ENCODE results near the gene RPL22.

RPL22 gene

DNA sequence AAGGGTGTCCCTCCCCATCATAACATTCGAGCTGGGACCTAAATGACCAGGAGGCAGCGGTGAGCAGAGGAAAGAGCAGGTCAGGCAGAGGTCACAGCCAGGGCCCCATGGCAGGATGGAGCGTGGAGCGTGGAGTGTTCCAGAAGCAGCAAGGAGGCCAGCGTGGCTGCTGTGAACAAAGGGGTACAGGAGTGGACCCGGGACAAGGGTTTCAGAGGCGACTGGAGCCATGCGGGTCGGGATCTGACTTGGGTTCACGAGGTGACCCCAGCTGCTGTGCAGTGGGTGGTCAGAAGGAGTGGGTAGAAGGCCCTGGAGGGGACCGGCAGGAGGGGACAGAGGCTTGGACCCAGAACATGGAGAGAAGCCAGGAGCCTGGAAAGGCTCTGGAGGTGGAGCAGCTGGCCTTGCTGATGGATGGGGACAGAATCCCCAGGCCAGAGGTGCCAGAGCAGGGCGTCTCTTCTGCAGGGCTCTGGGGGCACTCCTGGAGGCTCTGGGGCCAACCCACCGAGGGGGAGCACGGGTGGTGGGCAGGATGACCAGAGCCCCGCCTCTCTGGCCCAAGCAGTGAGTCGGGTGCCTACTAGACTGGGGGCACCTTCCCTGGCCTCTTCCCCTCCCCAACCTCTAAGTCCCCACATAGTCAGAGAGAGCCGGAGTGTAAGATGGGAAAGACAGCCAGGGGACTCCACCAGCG lies 21.6 kb downstream of the RPL22 start:
- DNase-seq (ENCODE audit: extremely low spot score, insufficient read length, low read depth) (no peak), FAIRE-seq (no peak)

DNA sequence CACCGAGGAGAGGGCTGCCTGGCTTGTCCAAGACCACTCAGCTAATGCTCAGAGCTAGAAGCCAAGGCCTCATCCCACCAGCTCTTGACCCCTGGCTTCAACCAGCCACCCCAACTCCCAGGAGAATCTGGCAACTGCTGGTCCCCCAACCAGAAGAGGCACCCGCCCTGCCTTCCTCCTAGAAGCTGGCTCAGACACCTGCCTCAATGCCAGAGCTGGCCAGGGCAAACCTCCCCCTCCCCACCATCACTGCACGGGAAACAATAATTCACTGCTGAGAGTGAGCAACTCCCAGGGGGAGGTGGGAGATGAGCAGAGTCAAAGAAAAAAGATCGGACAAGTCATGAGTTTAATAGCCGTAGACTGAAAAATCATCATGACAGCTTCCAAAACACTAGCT lies 22.6 kb downstream of the RPL22 start:
- FAIRE-seq = no peak
- DNase-seq (ENCODE audit: extremely low spot score, insufficient read length, low read depth) = no peak

DNA sequence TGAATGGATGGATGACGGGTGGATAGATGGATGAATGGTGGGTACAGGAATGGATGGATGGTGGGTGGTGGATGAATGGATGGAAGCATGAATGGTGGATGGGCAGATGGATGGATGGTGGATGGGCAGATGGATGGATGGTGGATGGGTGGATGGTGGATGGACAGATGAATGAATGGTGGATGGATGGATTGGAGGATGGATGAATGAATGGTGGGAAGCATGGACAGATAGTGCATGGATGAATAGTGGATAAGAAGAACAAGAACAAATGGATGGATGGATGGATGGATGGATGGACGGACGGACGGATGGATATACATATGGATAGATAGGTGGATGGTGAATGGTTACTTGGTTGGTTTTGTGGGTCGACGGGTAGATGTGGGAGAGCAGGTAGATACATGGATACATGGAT lies 24.0 kb downstream of the RPL22 start:
- FAIRE-seq = no peak

DNA sequence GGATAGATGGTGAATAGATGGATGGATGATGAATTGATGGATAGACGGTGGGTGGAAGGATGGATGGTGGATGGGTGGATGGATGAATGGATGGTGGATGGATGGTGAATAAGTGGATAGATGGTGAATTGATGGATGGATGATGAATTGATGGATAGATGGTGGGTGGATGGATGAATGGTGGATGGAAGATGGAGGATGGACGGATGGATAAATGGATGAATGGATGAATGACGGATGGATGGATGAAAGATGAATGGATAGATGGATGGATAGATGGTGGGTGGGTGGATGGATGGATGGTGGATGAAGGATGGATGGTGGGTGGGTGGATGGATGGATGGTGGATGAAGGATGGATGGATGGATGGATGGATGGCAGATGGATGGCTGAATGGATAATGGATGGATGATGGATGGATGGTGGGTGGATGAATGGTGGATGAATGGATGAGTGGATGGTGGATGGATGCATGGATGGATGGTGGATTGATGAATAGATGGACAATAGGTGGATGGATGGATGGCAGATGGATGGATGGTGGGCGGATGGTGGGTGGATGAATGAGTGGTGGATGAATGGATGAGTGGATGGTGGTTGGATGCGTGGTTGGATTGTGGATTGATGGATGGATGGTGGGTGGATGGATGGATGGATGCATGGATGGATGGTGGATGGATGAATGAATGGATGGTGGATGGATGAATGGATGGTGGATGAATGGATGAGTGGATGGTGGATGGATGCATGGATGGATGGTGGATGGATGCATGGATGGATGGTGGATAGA lies 24.6 kb downstream of the RPL22 start:
- FAIRE-seq (no peak), DNase-seq (ENCODE audit: extremely low spot score, insufficient read length, low read depth) (no peak)

More for the DNA sequence above, 24.0 kb downstream of the RPL22 start:
- DNase-seq (ENCODE audit: extremely low spot score, insufficient read length, low read depth) = no peak

DNA sequence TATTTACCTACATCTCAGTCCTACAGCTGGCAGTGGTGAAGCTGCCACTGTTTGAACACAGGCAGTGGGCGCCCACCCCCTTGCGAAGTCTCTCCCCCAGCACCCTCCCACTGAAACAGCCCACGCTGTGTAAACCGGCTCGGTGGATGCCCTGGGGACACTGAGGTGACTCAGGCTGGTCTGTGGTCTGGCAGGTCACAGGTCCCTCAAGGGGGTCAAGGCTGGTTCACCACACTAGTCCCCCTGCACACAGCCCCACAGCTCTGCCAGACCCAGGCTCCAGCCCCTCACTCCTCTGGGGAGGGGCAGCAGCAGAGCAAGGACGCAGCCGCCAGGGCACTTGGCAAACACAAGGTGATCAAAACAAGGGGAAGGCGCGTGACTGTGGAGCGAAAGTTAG lies 26.8 kb downstream of the RPL22 start:
- FAIRE-seq = no peak
- no peak for DNase-seq (ENCODE audit: extremely low spot score, insufficient read length, low read depth)

DNA sequence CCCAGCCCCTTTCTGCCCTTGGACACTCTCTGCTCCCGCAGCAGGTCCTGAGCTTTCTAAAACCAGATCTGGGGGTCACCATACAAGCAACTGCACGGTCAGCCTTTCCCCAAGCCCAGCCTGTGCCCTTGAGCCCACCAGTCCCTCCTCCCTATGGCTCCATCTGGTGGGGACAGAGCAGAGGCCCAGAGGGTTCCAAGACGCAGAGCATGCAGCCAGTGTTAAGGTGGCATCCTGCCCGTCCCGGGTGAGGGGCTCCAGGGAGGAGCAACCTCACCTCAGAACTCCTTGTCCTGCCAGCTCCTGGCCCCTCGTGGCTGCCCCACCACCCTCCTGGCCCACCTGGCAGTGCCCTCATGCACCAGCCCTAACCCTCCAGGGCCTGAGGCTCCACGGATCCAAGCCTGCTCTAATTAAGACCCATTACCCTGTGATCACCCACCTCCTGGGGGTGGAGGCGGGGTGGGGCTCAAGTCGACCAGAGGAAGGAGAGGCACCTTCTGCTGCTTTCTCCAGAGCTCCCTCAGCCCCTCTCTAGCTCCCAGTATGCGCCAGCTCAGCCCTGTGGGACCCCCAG lies 27.8 kb downstream of the RPL22 start:
- FAIRE-seq (no peak), DNase-seq (ENCODE audit: extremely low spot score, insufficient read length, low read depth) (no peak)

DNA sequence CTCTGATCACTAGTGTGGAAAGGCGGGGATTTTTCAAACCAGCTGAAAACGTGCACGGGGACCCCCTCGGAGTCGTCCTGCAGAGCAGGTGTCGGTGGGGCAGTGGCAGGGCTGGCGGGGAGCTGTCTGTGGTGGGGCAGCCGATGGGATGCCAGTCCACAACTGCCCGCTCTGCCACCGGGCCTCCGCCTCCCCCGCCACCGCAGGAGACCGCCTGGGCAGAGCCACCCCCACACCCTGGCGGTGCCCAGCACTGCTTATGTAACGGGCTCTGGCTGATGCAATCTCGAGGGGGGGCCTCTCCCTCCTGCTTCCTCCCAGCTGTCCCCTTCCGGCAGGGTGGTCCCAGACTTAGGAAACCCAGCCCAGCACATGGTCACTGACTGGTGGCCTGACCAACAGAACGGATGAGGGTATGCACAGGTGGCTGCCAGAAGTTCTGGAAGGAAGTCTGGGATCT lies 28.6 kb downstream of the RPL22 start:
- DNase-seq (ENCODE audit: extremely low spot score, insufficient read length, low read depth) (no peak), FAIRE-seq (no peak)

DNA sequence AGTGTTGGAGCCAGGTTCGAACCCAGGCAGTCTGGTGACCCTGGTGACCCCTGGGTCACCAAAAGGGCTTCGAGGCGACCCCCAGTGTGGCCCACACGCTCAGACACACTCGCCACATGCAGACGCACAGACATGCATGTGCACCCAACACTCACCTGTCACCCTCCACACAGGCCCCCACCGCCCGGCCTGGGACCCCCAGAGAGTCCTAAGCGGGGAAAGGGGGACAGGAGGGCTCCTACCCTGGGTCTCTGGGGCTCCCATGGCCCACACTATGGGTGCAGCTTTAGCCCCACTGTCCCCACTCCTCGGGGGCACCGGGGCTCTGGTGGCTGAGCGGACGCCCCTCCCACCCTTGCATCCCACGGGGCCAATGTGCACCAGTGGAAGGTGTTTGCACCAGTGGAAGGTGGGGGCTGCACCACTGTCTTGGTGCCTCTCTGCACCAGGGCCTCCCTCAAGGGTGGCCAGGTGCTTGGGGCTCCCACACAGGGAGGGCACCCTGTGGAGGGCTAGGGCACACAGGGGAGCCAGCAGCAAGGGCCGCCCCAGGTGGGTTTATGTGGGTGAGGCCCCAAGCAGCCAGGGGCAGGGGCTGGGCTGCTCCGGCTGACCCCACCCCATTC lies 29.2 kb downstream of the RPL22 start:
- no peak for FAIRE-seq
- DNase-seq (ENCODE audit: extremely low spot score, insufficient read length, low read depth) = no peak

DNA sequence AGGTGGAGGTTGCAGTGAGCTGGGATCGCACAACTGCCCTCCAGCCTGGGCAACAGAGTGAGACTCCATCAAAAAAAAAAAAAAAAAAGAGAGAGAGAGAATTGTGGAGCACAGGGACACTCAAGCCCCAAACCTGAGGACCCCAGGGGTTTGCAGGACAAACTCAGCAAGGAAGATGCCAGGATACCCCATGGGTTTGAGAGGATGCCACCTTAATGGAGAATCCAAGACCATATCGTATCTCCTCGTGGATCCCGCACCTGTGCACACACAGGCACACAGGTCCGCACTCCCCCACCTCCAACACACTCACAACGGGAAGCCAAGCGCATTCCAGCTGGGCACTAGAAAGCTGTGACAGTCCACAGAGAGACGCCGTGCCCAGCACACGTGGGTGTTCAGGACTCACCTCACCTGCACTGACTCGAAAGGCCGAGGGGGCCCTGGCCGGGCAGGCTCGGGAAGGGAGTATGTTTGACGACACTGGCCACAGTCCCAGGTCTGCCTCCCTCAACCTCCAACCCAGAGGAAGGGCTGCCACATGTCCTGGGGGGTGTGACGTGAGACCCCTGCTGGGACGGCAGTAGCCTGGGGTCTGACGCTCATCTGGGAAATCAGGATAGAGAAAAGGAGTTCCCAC lies 30.3 kb downstream of the RPL22 start:
- FAIRE-seq (no peak), DNase-seq (ENCODE audit: extremely low spot score, insufficient read length, low read depth) (no peak)

DNA sequence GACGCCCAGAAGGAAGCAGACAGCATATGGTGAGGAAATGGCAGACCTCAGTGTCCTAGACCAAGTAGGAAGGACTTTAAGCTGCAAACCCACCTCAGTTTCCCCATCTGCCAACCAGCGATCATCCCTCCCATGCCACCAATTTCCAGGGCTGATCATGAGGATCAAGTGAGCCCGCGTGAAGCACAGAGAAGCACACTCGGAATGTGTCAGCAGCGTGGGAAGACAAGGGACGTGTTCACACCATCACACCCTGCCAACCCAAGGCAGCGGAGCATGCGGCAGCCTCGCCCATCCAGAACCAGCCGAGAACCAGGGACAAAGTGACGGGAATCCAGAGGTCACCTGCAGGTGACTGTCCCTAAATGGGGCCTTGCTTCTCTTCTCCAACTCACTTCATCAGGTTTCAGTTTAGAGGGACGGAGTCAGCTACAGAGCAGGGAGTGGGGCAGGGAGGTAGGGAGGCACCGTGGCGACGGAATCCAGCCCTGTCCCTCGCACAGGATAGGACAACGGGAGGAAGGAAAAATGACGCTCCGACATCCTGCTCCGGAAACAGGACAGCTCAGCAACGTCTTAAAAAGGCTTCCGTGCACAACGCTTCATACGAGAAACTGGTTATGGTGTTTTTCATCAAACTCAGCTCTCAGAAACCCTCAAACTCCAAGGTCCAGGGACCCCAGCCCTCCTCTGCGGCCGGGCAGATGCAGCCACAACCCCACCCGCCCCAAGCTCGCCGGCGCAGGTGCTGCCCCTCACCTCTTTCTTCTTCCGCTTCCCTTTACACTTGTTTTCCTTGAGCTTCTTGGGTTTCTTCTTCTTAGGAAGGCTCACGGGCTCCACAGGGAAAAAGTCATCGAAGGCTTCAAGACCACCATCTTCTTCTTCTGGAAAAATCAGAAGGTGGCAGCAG lies 31.7 kb downstream of the RPL22 start:
- FAIRE-seq = no peak
- no peak for DNase-seq (ENCODE audit: extremely low spot score, insufficient read length, low read depth)

DNA sequence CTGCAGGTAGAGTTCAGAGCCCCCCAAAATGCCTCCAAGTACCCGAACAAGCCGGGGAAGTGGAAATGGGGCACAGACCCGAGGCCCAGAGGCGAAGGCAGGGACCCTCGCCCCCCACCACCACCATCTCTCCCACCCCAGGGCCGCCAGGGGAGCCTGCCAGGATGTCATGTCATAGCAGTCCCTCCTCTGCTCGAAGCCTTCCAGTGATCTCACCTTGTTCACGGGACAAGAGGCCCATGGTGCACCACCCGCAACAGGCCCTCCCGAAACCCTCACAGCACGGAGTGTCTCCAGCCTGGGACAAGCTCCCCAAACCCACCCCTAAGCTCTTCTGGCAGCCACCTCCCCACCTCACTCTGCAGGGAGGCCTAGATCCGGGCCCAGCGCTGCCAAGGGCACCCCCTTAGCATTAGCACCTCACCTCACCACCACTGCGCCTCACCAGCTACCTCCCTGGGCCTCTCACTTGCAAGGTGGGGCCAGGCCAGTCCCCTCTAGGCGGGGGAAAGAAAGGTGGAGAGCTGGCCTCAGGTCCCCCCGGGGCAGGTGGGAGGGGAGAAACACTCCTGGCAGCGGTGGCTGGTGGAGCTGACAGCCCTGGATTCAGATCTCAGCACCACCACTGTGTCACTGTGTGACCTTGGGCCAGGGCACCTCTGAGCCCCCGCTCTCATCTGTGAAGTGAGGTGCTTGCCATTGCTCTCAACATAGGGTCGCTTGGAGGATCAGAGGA lies 32.6 kb downstream of the RPL22 start:
- DNase-seq (ENCODE audit: extremely low spot score, insufficient read length, low read depth) (no peak), FAIRE-seq (no peak)

DNA sequence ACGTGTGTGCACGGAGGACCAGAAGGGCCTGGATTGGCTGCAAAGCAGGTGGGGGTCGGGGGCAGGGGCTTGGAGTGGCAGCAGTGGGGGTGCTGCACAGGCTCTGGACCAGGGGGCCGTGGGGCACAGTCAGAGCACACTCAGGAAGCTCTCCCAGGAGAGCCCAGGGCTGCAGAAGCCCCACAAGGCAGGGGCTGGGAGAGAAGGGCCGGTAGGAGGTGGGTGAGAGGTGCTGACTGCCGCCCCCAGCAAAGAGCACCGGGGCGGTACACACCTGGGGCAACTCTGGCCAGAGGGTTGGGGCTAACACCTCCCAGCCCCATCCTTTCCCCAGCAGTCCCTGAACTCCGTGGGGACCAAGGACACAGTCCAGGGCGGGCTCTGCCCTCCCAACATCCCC lies 33.2 kb downstream of the RPL22 start:
- DNase-seq (ENCODE audit: extremely low spot score, insufficient read length, low read depth) = no peak
- FAIRE-seq = no peak

DNA sequence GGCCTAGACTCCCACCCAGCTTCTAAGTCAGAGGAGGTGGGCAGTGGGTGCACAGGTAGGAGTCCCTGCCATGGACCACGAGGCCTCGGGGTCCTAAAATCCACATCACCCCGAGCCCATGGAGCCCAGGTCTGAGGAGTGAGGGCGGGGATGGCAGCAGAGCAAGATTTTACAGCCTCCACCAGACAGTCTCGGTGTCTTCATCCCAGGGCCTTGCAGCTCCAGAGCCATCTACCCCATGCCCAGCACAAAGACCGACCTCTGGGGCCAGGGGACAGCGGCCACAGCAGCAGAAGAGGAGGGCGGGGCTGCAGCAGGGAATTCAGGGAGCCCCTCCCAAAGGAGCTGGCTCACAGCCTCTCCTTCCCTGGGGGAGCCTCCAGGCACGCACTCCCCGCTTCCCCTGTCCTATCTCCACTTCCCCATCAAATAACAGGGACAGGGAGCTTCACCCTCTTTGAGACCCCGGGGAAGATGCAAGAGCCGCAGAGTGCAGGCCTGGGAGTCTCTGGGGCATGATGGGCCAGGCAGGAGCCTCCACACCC lies 33.9 kb downstream of the RPL22 start:
- DNase-seq (ENCODE audit: extremely low spot score, insufficient read length, low read depth) (no peak), FAIRE-seq (no peak)

DNA sequence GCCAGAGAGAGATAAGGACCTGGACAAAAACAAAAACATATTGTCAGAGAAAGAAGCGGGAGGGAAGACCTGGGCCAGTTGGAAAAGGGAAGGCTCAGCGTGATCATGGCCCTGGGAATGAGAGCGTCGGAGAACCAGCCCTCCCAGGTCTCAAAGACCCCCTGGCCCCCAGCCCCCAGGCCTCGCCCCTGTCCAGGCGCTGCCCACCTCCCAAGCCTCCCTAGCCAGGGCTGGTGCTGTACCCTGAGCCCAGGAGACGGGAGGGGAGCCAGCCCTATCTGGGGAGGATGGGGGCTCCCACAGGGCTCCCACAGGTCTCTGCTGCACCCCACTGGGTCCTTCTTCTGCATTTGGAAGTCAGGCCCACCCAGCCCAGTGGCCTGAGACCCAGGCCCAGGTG lies 34.4 kb downstream of the RPL22 start:
- FAIRE-seq (no peak), DNase-seq (ENCODE audit: extremely low spot score, insufficient read length, low read depth) (no peak)

DNA sequence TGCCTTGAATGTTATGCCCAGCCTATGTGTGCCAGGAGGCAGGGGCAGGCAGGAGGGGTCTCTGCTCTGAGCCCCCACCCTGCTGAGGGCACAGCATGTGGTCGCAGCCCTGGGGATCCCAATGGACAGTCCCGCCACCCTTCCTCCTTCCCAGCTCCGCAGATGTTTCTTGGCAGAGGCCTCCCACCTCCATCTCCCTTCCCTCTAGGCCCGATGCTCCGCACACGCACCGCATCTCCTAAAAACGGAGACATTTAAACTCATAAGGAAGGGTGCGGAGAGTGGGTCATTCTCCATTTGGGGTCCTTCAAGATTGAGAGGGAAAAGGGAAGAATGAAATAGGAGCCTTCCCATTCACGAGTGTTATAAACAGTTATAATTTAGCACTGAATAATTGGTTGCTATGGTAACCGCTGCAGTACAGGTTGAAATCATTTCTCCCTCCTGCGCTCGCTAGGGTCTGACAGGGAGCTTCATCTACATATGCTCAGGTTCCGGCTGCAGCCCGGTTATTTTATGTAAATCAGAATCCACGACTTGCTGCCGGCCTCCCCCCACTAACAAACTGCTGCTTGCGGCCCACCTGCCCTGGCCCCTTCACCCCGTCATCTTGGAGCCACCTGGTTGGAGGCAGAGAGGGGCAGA lies 35.3 kb downstream of the RPL22 start:
- DNase-seq (ENCODE audit: extremely low spot score, insufficient read length, low read depth) (no peak), FAIRE-seq (no peak)

DNA sequence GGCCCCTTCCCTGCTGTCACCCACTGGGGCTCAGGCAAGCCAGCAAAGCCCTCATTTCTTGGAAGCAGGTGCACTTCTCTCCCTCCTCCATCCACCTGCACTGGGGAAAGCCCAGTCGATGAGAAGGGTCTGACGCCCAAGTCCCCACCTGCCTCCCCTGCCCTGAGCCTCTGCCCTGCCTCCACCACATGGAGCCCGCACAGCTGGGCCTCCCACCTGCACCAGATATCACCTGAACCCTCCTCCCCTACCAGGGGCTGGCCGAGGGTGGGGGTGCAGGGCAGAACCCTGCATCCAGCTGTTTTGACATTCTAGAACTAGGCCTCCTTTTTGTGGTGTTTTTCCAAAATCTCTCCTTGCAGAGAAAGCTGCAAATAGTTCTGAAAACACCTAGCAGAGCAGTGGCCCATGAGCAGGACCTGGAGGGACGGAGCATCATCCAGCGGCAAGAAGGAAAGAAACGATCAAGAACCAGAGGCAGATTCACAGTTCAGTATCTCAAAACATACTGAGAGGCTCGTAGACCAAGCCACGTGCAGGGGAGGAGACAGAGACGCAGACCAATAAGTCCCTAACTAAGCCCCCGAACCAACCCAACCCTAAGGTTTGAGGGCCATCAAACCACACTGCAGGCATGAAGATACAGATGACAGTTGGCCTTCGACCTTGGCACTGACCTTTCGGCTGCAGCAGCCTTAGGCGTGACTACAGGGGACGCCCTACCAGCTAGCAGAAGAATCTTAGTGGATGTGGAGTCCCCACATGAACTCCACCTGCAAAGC lies 36.0 kb downstream of the RPL22 start:
- DNase-seq (ENCODE audit: extremely low spot score, insufficient read length, low read depth) (no peak), FAIRE-seq (no peak)

DNA sequence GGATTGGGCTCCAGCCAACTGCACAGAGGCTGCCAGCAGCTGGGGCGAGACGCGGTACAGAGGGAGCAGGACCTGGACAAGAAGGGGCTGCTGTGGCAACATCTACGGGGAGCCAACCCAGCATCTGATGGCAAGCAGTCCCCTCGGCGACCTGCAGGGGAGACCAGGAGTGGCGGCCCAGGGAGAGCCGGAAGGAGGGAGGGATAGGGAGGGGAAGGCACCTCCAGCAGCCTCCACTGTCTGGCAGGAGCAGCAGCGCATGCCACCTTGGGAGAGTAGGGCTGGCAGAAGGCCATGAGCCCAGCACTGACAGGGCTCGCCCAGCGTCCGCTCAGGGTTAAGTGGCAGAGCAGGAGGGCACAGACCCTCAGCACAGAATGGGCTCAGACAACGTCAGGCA lies 36.6 kb downstream of the RPL22 start:
- DNase-seq (ENCODE audit: extremely low spot score, insufficient read length, low read depth) (no peak), FAIRE-seq (no peak)

Measured in GM18507 (cell line).